Activated T-helper 1 cell treated with anti-CD3 and anti-CD28 coated beads, Interleukin-12 subunit alpha, Interleukin-12 subunit beta, Interleukin-2, Interleukin-4 antibody, amounts not matched to agents 30 ng/mL and 10 ng/mL and 1 ng/mL, durations not matched to agents 14 hours and 24 hours and 36 hours (primary cell): Measurements from ENCODE around the gene PDE4D. TPM values are rescaled to one million over a fixed set of nuclear protein-coding genes. Genes with fewer than 3 reads are reported as not detected.
"Not testable (repeated sequence)": the region's sequence is repeated elsewhere in the genome, so short reads cannot be mapped to it uniquely, and the experiment has no call there.

Experiments used
- DNase-seq: peaks from one replicate; pipeline ENCODE4 v3.0.0; 2021; ENCODE audit warnings: low spot score
- H3K27ac Mint-ChIP-seq: one replicate; pipeline ENCODE4 v1.8.0; 2021; ENCODE audit warnings: mild to moderate bottlenecking, mixed read lengths
- H3K27me3 Mint-ChIP-seq: one replicate; pipeline ENCODE4 v1.8.0; 2022; ENCODE audit warnings: mild to moderate bottlenecking, moderate library complexity, mixed read lengths; ENCODE audit not compliant: insufficient read depth
- H3K36me3 Mint-ChIP-seq: one replicate; pipeline ENCODE4 v1.8.0; 2021; ENCODE audit warnings: low read depth, mixed read lengths
- H3K4me1 Mint-ChIP-seq: one replicate; pipeline ENCODE4 v1.8.0; 2021; ENCODE audit warnings: low read depth, mixed read lengths
- H3K4me3 Mint-ChIP-seq: one replicate; pipeline ENCODE4 v1.8.0; 2021; ENCODE audit warnings: mild to moderate bottlenecking, moderate library complexity, mixed read lengths
- H3K9me3 Mint-ChIP-seq: one replicate; pipeline ENCODE4 v1.8.0; 2021; ENCODE audit warnings: mixed read lengths
- intact Hi-C: fragments of 100-400 bp; cut with micrococcal nuclease; formaldehyde crosslinking; loops from one replicate; pipeline ENCODE4 v1.15.1; 2024
- total RNA-seq: library from RNA; stranded (reverse); gene quantifications from 2 replicates; pipeline ENCODE4 v1.2.3, GENCODE V29; 2022

Gene PDE4D
- total RNA-seq, 1 donor from 2014 or later: 50.6 TPM

DNA sequence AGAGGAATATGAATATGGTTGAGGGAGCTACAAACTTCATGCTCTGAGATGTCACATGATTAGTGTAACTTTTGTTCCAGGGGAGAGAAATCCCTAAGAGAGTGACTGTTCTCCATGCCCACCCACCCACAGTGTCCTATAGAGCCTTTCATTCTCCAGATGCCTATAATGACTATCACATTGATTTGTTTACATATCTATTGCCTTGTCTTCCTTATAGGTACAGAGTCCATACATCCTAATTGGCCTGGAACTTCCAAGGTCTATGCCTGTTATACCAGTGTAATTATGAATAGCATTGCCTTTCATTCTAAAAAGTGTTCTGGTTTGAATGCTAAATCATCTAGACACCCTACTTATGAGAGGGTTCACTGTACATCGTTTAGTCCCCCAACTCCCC, 835.3 kb downstream of the PDE4D start:
- Mint-ChIP-seq H3K27me3 (peaks cover 20% of the 10 kb centered on the region), H3K4me3 (no peak overlapping the region), H3K4me1 (no peaks in the 10 kb centered on the region), H3K27ac (no peak overlapping the region), H3K36me3 (peaks cover 2% of the 10 kb centered on the region), H3K9me3 (no peaks in the 10 kb centered on the region)
- no peak for DNase-seq
- intact Hi-C loops: no loop called here

DNA sequence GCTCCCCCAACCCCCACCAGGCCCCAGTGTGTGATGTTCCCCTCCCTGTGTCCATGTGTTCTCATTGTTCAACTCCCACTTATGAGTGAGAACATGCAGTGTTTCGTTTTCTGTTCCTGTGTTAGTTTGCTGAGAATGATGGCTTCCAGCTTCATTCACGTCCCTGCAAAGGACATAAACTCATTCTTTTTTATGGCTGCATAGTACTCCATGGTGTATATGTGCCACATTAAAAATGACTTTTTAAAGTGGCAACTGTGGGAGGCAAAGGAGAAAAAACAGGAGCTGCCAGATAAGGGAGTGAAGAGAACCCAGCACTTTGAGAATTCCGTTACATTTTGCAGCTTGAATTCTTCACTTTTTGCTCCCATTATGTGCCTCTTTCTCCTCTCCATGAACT, 836.9 kb downstream of the PDE4D start:
- DNase-seq, H3K4me3 Mint-ChIP-seq, H3K36me3 Mint-ChIP-seq, intact Hi-C loops, H3K9me3 Mint-ChIP-seq, H3K4me1 Mint-ChIP-seq, H3K27ac Mint-ChIP-seq: not testable (repeated sequence)
- H3K27me3 Mint-ChIP-seq: peaks cover 17% of the 10 kb centered on the region

DNA sequence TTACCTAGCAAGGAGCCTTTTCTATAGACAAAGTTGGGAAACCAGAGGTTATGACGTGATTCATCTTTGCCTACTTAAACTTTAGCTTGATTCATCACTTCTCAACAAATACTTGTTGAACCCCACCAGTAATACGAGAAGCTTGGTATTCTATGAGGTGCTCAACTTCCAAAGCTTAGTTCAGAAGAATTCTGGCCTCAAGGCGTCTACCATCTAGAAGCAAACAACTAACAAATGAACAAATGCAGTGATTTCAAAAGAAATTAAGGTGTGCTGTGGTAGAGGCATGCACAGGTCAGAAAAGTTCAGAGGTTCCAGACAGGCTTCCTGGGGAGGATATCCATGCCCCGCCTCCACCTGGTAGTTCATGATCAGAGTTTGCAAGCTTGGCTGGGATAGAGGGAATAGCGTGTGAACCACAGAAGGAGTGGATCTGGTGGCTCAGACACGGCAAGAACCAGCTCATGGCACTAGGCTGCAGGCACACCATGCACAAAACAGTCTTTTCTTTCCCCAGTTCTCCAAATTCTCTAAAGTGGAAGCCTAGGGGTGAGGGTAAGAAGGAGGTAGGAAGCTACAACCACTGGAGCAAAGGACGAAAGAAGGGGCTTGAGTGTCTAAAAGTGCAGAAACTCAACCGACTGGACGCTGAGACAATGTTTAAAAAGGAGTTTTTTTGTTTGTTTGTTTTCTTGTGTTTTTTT, 837.6 kb downstream of the PDE4D start:
- Mint-ChIP-seq H3K9me3 (no peaks in the 10 kb centered on the region), H3K4me1 (no peaks in the 10 kb centered on the region), H3K27me3 (peaks cover 17% of the 10 kb centered on the region), H3K4me3 (no peak overlapping the region), H3K36me3 (peaks cover 2% of the 10 kb centered on the region), H3K27ac (no peak overlapping the region)
- intact Hi-C loops: no loop called here
- DNase-seq: no peak

DNA sequence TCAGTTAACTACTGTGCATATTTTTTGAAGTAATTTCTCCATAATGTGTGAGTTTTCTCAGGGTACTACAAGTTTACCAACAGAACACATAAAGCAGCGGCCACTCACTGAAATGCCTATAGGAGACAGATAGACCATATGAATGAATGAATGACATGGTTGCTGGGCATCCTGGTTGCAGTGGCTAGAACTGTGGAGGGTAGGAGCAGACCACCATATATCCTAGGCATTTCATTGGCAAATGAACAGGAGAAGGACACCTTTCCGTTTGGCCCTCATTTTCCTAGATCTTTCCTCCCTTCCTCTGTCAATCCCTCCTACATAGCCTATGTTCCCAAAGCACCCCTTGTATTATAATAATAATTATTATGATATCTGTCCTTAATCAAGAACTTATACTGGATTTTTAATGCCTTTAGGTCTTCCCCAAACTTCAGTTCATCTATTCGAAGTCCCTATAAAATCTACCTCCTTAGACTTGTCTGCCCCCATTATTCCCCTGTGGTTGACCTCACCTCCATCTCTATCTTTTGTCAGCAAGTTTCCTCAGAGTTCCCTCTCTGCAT, 838.5 kb downstream of the PDE4D start:
- Mint-ChIP-seq H3K4me3 (no peak overlapping the region), H3K36me3 (peaks cover 2% of the 10 kb centered on the region), H3K27me3 (peaks cover 15% of the 10 kb centered on the region), H3K4me1 (no peaks in the 10 kb centered on the region), H3K27ac (no peak overlapping the region), H3K9me3 (no peaks in the 10 kb centered on the region)
- DNase-seq: no peak
- intact Hi-C loops: no loop called here

DNA sequence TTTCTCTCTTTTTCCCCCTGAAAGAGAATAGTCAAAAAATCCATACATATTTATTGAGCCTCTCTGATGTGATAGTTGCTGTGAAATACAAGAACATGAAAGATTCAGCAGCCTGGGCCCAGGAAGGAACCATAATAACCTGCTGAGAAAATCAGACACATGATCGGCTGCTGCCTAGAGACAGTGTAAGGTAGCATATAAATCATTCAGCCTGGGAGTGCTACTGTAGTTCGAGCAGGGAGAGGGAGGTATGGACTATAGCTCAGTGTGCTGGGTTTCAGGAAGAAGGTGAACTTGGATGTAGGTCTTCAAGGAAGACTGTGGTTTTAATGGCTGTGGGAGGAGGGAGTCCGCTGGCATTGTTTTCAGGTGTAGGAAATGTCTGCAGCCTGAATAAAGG, 841.6 kb downstream of the PDE4D start:
- peaks cover 12% of the 10 kb centered on the region for H3K27me3 Mint-ChIP-seq
- intact Hi-C loops: no loop called here
- no peaks in the 10 kb centered on the region for H3K36me3 Mint-ChIP-seq
- no peaks in the 10 kb centered on the region for H3K9me3 Mint-ChIP-seq
- H3K4me1 Mint-ChIP-seq: no peaks in the 10 kb centered on the region
- no peak for DNase-seq
- no peak overlapping the region for H3K4me3 Mint-ChIP-seq
- H3K27ac Mint-ChIP-seq: no peak overlapping the region

DNA sequence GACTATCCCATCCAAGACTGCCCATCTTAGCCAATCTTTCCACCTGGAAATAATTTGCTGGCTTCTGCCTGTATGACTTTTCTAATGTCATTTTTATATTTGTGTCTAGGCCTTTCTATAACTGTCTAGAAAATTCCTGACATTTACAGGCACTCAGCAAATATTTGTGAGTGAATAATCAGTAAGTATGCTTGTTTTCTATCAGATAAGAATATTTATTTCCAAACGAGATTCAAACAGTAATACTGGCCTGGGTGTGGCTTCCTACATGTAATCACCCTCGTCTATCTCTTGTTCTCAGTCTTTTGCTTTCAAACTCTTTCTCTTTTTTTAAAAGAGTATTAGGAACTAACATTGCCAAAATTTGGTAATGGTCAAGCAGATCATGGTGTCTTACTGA, 844.4 kb downstream of the PDE4D start:
- H3K4me3 Mint-ChIP-seq: no peak overlapping the region

DNA sequence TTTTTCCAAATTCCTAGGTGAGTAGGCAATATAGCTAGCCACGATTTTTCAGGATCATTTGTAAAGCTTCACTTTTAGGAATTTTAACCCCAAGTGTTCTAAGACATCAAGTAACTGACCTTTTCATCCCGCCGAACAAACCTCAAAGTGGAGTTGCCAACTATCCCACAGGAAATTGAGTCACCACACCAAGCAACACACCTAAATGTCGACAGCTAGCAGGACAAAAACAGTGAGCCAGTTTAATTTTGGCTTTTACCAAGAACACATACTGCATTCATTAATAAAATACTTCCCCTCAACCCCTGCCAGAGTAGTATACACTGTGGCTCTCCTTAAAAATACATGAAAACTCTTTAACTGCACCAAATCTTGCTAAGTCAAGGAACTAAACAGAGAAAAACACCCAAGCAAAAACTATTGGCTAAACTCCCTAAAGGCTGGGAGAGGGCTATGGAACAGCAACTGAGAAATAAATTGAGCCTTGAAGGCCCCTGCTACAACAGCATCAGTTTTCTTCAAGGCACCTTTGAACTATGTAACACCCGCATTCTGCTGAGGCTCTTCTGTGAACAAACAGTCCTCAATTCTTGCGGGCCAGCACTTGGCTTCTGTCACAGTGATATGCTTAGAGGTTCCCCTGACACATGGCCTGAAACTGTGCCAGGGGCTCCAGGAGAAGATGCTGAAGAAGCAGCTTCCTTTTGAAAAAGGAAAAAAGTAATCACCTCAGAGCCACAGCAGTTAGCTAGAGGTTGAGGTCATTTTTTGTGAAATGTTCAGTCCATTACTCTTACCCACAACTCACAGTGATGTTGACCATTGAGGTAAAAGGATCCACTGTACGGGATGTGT, 851.1 kb downstream of the PDE4D start:
- Mint-ChIP-seq H3K4me1 (peaks cover 42% of the 10 kb centered on the region), H3K4me3 (peak overlapping the region; percentile 75), H3K9me3 (no peaks in the 10 kb centered on the region), H3K36me3 (peaks cover 10% of the 10 kb centered on the region), H3K27ac (peak overlapping the region; percentile 79), H3K27me3 (no peaks in the 10 kb centered on the region)
- DNase-seq: no peak
- intact Hi-C loops: no loop called here

More for the DNA sequence above, 844.4 kb downstream of the PDE4D start:
- Mint-ChIP-seq H3K36me3 (peaks cover 3% of the 10 kb centered on the region), H3K9me3 (no peaks in the 10 kb centered on the region), H3K4me1 (peaks cover 14% of the 10 kb centered on the region), H3K27ac (no peak overlapping the region), H3K27me3 (no peaks in the 10 kb centered on the region)
- DNase-seq: no peak
- intact Hi-C loops: no loop called here

DNA sequence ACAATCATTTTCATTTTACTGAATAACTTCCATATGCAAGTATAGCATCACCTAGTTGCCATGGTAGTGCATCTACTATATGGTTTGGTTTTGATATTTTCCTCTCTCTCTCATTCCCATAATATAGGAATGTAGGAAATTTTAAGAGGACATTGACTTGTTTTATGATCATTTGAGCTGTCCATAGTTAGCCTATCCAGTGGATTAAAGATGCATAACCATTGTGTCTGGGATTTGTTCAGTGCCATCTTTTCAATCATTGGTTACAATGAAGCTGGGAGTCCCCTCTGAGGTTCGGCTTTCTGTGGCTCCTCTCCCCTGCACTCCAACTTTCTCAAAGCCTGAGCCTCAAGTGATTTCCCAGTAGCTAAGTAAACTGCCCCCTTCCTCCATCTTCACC, 852.2 kb downstream of the PDE4D start:
- intact Hi-C loops: no loop called here
- Mint-ChIP-seq H3K4me3 (peak overlapping the region; percentile 89), H3K4me1 (peaks cover 48% of the 10 kb centered on the region), H3K27me3 (no peaks in the 10 kb centered on the region), H3K9me3 (no peaks in the 10 kb centered on the region), H3K27ac (peak overlapping the region; percentile 99), H3K36me3 (peaks cover 15% of the 10 kb centered on the region)
- DNase-seq: no peak

DNA sequence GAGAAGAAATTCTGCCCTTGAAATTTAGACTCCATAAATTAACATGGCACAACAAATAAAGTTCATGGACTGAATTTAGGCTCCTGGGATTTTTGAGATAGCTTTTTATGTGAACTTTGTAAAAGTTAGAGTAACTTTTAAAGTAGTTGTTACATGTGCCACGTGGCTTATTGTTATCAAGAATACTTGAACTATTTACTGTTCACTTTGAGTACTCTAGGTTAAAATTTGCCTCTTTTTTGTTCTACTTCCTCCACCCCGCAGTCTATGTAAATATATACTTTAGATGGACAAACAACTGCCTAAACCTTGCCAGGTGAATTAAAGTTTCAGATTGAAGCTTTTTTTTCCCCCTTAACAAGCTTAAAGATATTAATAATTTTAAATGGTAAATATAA, 852.7 kb downstream of the PDE4D start:
- Mint-ChIP-seq H3K4me1 (peaks cover 48% of the 10 kb centered on the region), H3K27me3 (no peaks in the 10 kb centered on the region), H3K27ac (peak overlapping the region; percentile 99), H3K4me3 (peak overlapping the region; percentile 89), H3K36me3 (peaks cover 17% of the 10 kb centered on the region), H3K9me3 (no peaks in the 10 kb centered on the region)
- no peak for DNase-seq
- intact Hi-C loops: no loop called here

DNA sequence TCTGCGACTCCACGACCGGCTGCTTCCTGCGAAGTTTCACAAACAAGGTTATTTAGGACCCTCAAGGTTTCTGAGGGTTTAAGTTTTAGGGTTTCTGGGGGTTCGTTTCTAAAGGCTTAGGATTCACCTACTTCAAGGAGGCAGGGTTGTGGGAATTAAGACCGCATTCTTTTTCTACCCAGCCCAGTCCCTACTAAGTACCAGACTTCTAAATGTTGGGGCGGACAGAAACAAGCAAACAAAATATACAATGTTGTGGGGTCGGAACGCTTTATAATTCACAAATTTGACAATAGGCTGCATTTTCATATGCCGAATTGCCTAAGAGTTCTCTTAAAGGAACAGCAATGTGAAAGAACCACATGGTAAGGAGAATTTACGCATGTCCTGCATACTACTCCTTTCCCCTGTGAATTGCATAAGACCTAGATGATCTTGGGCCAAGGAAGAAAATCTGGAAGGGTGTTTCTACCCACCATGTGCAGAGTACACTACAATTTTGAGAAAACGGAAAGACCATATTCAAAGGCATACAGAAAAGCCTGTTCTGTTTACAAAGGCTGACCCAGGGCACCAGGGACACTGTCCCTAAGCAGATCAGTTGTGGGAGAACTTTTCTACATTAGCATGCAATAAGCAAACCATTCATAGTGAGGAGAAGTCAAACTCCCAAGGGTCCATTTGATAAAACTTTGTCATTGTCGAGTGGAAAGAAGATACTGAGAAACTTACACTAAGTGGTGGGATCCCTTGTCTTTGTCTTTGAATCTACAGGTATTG, 853.3 kb downstream of the PDE4D start:
- Mint-ChIP-seq H3K4me1 (peaks cover 53% of the 10 kb centered on the region), H3K9me3 (no peaks in the 10 kb centered on the region), H3K36me3 (peaks cover 20% of the 10 kb centered on the region), H3K27ac (peak overlapping the region; percentile 99), H3K27me3 (no peaks in the 10 kb centered on the region), H3K4me3 (peak overlapping the region; percentile 89)
- DNase-seq: no peak
- intact Hi-C loops: no loop called here

DNA sequence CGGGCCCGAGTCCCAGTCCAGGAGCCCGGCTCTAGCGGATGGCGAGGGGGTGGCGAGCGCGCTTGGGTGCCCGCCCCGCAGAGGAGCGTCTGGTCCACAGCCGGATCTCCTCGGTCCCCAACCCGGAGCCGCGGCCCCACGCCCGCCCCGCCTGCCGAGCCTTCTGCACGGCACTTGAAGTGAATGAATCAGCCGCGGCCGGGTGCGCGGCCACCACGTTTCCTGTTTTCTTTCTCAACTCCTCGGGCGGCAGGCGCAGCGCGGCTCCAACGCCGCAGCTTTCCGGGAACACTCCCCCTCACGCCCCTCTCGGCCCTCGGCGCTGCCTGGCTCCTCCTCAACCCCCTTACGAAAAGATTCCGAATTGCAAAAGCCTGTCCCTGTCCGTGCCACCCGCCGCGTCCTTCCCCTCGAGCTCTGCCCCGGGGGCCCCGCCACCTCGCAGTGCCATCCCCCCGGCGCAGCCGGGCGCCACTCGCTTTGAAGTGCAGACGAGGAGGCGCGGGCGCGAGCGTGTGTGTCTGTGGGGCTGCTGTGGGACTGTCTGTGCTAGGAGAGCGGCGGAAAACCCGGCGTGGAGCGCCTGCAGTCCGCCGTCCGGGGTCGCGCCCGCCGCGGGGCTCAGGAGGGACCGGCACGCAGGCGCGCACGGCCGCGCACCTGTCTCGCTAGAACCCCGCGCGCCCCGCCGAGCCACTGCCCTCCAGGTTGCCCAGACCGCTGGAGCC, 854.1 kb downstream of the PDE4D start:
- Mint-ChIP-seq H3K36me3 (peaks cover 22% of the 10 kb centered on the region), H3K9me3 (no peaks in the 10 kb centered on the region)

DNA sequence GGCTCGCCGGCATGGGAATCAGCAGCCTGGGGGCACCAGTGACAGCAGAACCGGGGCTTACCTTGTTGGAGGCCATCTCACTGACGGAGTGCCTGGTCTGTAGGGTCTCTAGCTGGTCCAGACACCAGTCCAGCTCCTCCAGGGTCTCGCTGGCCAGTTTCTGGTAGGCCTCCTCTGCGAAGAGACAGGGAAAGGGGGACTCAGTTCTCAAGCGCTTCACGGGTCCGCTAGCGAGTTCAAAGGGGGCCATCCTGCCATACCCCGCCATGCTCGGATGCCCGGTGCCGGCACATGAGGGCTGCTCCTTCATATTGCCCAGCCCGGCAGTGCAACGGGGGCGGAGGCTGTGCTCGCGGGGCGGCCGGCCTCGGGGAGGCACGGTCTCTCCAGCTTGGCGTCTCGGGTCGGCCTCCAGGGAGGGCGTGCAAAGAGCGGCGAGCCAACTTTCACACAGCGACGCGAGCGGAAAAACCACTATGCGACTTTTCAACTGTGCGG, 854.7 kb downstream of the PDE4D start:
- H3K36me3 Mint-ChIP-seq: peaks cover 24% of the 10 kb centered on the region
- peak; percentile 6 for DNase-seq
- no peaks in the 10 kb centered on the region for H3K27me3 Mint-ChIP-seq
- H3K27ac Mint-ChIP-seq: peak overlapping the region; percentile 99
- no peaks in the 10 kb centered on the region for H3K9me3 Mint-ChIP-seq
- H3K4me3 Mint-ChIP-seq: peak overlapping the region; percentile 89
- intact Hi-C loops: loop anchor here (1.0 to 10.0 kb wide), 7 partner anchors 30 to 1866 kb away; no protein-coding TSS in a partner anchor
- H3K4me1 Mint-ChIP-seq: peaks cover 55% of the 10 kb centered on the region

More for the DNA sequence above, 854.1 kb downstream of the PDE4D start:
- DNase-seq: peak; percentile 88
- Mint-ChIP-seq H3K27ac (peak overlapping the region; percentile 99), H3K4me3 (peak overlapping the region; percentile 89), H3K27me3 (no peaks in the 10 kb centered on the region), H3K4me1 (peaks cover 56% of the 10 kb centered on the region)
- intact Hi-C loops: loop anchor here (1.0 to 10.0 kb wide), 7 partner anchors 30 to 1867 kb away; no protein-coding TSS in a partner anchor
